ENCODE measurements around the gene ASCL3. TPM values are rescaled to one million over a fixed set of nuclear protein-coding genes. Genes with fewer than 3 reads are reported as not detected.

Gene ASCL3
- not detected for total RNA-seq

GRCh38 chr11:8942518-8943066 is at the start of gene ASCL3:
ASCL3 (minus strand) TSS chr11:8943016; CDS start chr11:8938161, 4,855 bp downstream.

GRCh38 chr11:8964324-8965320 is 21.8 kb upstream of the ASCL3 start, which contains the start of gene TMEM9B:
TMEM9B (minus strand) TSS chr11:8964442; CDS start chr11:8964313, 129 bp downstream.

GRCh38 chr11:8932564-8933180 is 10.1 kb downstream of the ASCL3 start, which contains the start of gene C11orf16:
C11orf16 (minus strand) TSS chr11:8932947; CDS start chr11:8932308, 639 bp downstream.

GRCh38 chr11:8911029-8911823 is 31.6 kb downstream of the ASCL3 start, which contains the start of gene AKIP1:
AKIP1 (plus strand) TSS chr11:8911189; CDS start chr11:8911450, 261 bp downstream.

Small RNA genes within 50 kb of the gene (small RNA-seq; reads per million reads assigned to genes)
- not detected for gene RF00019

Other genes with a start within 250 kb of the ASCL3 start
- 30.9 TPM for gene AKIP1, start 31.8 kb downstream of the ASCL3 start, total RNA-seq
- gene C11orf16, start 10.1 kb downstream of the ASCL3 start, total RNA-seq = 0.46 TPM
- 75.7 TPM for gene TMEM9B, start 21.4 kb upstream of the ASCL3 start, total RNA-seq
- 49.1 TPM for gene NRIP3, start 61.0 kb upstream of the ASCL3 start, total RNA-seq
- 12.5 TPM for gene SCUBE2, start 148.6 kb upstream of the ASCL3 start, total RNA-seq

Data from diencephalon (tissue), 1 donor.